ENCODE measurements around the gene MTX1.
"Not testable (repeated sequence)": the region's sequence is repeated elsewhere in the genome, so short reads cannot be mapped to it uniquely, and the experiment has no call there.

MTX1 gene

GRCh38 chr1:155188268-155188667 is 20.2 kb upstream of the MTX1 start:
- DNase-seq (ENCODE audit: low read depth in 3 of 3): no peak

- DNase-seq (ENCODE audit: low read depth in 3 of 3): not testable (repeated sequence)
Observed at GRCh38 chr1:155189926-155190325, 18.6 kb upstream of the MTX1 start.

DNA sequence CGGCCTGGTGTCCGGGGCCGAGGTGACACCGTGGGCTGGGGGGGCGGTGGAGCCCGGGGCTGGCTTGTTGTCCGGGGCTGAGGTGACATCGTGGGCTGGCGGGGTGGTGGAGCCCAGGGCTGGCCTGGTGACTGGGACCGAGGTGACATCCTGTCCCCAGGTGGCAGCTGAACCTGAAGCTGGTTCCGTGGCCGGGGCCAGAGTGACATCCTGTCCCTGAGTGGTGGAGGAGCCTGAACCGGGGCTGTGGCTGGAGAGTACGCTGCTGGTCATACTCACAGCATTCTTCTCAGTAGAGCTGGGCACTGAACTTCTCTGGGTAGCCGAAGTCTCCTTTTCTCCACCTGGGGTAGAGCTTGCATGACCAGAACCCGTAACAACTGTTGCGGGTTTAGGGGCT is 16.6 kb upstream of the MTX1 start:
- DNase-seq (ENCODE audit: low read depth in 3 of 3): no peak

- no peak for DNase-seq (ENCODE audit: low read depth in 3 of 3)
Observed at GRCh38 chr1:155192346-155193274, 15.9 kb upstream of the MTX1 start.

DNA sequence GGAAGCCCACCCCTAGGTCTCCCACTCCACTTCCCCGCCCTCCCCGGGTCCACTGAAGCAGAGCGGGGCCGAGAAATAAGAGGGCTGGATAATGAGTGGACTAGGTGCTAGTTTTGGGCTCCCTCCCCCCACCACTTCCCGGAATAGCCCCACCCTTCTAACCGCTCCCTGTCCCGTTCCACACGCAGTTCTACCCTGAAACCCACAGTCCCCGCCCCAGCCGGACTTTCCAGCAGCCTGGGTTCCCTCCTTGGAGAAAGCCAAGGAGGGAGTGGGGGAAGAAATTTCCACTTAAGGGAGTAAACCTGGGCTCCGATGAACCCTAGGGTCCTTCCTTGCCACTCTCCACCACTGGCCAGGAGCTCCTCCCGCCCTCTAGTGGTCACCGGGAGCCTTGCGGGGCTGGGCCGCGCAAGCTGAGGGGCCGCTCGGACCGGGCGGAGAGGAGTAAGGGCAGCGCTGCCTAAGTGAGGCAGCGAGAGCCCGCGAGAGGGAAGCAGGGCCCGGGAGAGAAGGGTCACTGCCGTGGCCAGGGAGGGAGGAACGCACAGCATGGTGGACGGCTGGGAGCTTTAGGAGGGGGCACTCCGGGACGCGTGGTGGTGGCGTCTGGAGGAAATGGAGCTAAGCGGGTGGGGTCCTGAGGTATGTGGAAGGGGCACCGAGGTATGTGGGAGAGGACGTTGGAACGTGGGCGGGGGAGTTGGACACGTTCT is 15.1 kb upstream of the MTX1 start:
- peak in 1 of 3 experiments; percentile 64 for DNase-seq (ENCODE audit: low read depth in 3 of 3)

DNA sequence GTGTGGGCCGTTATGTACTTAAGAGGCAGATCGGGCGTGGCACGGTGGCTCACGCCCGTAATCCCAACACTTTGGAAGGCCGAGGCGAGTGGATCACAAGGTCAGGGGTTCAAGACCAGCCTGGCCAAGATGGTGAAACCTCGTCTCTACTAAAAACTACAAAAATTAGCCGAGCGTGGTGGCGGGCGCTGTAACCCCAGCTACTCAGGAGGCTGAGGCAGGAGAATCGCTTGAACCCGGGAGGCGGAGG is 14.6 kb upstream of the MTX1 start:
- not testable (repeated sequence) for DNase-seq (ENCODE audit: low read depth in 3 of 3)

DNA sequence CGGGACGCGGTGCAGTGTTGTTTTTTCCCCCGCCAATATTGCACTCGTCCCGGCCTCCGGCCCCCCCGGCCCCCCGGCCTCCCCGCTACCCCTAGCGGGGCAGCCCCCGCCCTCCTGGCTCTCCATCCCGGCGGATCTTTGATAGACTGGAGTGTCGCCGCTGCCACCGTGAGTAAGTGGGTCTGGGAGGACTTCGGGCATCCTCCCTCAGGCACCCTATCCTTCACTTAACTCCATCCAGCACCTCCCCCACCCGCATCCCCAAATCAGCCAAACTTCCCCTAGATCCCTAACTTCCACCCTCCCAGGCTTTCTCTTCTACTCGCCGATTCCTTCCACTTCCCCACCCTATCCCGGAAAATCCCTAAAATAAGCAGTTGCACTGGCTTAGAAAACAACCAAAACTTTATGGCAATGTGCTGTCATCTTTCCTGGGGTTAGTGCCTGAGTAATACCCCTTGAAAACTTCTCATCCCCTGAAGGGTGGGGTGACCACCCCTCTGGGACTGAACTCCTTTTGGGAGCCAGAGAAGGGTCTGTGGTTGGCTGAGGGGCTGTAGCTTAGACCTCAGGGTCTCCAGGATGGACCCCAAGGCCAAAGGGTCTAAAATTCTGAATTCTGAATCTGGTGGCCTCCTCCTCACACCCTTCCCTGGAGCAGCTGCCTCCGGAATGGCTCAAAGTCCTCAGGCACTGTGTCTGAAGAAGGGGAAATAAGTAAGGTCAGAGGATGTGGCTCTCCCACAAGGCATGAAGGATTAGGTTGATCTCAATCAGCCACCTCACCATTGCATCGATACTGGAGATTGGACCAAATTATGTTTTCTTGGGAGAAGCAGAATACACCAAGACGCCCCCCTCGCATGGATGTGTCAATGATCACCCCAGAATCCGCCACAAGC is 13.0 kb upstream of the MTX1 start:
- no peak for DNase-seq (ENCODE audit: low read depth in 3 of 3)

GRCh38 chr1:155196103-155196892 is 12.2 kb upstream of the MTX1 start:
- DNase-seq (ENCODE audit: low read depth in 3 of 3): no peak

DNA sequence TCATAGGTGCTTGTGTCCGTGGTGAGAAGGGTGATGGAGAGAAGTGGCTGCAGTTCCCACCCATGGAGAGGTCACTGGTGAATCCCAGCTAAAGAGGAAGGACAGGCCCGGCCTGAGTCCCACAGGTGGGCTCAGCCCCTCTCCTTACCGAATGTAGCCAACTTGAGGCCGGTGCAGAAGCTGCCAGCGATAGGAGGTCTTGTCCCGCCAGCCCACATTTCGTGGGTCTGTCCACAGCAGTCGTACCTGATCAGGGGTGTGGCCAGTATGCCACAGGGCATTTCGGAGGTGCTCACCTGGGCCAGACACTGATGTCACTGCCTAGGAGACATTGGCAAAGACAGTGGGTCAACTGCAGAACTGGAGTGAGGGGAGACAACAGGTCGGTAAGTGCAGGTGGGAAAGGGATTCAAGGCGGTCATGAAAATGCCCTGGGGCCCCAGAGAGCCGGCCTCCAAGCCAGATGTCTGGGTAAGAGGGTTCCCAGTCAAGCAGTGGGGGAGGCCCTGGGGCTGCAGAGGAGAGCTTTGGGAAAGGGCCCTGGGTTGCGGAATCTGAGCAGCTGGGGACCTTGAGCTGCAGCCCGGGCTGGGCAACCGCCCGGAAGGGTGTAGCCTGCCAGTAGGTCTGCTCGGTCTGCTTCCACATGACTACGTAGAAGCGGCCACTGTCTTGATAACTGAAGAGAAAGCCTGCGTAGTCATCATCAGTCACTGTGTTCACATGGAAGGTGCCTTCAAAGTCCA is 11.4 kb upstream of the MTX1 start:
- DNase-seq (ENCODE audit: low read depth in 3 of 3): no peak

GRCh38 chr1:155197901-155198546 is 10.5 kb upstream of the MTX1 start:
- no peak for DNase-seq (ENCODE audit: low read depth in 3 of 3)

GRCh38 chr1:155198547-155198906 is 10.0 kb upstream of the MTX1 start:
- DNase-seq (ENCODE audit: low read depth in 3 of 3): no peak

- no peak for DNase-seq (ENCODE audit: low read depth in 3 of 3)
Observed at GRCh38 chr1:155199792-155200191, 8.7 kb upstream of the MTX1 start.

- DNase-seq (ENCODE audit: low read depth in 3 of 3): no peak
Observed at GRCh38 chr1:155200920-155201319, 7.6 kb upstream of the MTX1 start.

DNA sequence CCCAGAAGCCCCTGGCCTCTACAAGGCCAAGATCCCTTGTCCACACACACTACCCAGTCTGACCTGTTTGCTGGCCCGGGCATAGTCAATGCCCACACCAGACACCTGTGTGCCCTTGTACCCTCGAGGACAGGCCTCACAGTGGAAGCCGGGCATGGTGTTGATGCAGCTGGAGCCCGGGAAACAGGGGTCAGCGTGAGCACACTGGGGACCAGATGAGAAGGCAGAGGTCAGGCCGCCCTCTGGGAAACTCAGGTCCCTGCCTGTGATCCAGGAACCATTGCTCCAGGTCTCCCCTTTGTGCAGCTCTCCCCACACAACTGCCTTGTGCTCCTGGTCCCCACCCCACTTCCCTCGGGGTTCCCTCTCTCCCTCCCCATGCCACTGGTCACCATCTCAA is 6.3 kb upstream of the MTX1 start:
- no peak for DNase-seq (ENCODE audit: low read depth in 3 of 3)

GRCh38 chr1:155202731-155203515 is 5.6 kb upstream of the MTX1 start:
- DNase-seq (ENCODE audit: low read depth in 3 of 3): no peak

GRCh38 chr1:155205035-155205434 is 3.5 kb upstream of the MTX1 start:
- DNase-seq (ENCODE audit: low read depth in 3 of 3): no peak

GRCh38 chr1:155205969-155206593 is 2.4 kb upstream of the MTX1 start:
- no peak for DNase-seq (ENCODE audit: low read depth in 3 of 3)

GRCh38 chr1:155206891-155207805 is 1.3 kb upstream of the MTX1 start:
- DNase-seq (ENCODE audit: low read depth in 3 of 3): peak; percentile 76 to 85 (median 77)
